SKM-1 treated with dmso at 0.1 percent for 144 hours (cell line): Measurements from ENCODE around the gene ZMYND8.
"Not testable (repeated sequence)": the region's sequence is repeated elsewhere in the genome, so short reads cannot be mapped to it uniquely, and the experiment has no call there.

ENCODE experiments used
- DNase-seq: peaks from one replicate; lab custom pipeline; 2025; ENCODE audit not compliant: unreplicated experiment; lab: John Stamatoyannopoulos, UW

Gene ZMYND8

GRCh38 chr20:47210470-47210869 is 146.0 kb downstream of the ZMYND8 start:
- no peak for DNase-seq

DNA sequence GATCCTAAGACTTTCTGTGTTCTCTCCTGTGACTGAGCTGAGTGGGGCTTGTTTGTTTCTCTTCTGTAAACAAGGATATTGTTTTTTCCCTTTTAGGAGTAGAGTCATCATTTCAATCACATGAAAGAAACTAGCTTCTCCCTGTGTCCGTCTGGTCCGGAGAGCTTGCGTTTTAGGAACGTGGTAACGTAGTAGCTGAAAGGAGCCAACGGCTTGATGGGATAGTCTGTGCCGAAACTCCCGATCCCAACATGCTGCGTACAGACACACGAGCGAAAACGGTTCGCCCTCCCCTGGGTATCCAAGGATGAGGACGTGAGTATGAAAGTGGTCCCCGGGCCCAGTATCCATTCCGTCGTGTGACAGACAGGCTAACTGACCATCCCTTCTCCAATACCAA is 146.5 kb downstream of the ZMYND8 start:
- DNase-seq, result no peak

DNA sequence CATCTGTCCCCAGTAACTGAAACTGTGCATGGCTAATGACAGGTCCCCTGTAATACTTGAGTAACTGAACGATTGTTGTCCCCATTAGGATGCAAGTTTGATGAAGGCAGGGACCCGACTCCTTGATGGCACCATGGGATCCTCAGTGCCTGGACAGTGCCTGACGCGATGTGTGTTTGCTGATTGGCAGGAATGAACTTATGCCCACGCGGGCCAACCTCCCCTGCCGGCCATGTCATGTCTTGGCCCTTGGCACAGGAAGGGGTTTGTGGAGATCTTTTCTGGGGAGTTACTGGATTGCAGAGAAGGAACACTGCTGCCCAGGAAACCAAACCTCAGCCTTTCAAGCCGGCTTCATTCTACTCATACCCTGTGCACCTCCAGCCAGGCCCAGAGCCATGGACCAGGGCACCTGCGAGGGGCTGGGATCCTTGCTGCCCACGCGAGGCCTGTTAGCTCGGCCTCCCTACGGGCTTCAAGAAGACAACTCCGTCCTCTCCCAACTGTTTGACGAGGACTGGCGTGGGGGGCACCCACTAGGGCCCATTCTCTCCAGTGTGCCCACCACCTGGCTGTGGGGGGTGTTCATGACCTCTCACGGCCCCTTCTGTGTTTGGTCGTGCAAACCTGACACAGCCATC is 147.8 kb downstream of the ZMYND8 start:
- DNase-seq, result no peak

DNA sequence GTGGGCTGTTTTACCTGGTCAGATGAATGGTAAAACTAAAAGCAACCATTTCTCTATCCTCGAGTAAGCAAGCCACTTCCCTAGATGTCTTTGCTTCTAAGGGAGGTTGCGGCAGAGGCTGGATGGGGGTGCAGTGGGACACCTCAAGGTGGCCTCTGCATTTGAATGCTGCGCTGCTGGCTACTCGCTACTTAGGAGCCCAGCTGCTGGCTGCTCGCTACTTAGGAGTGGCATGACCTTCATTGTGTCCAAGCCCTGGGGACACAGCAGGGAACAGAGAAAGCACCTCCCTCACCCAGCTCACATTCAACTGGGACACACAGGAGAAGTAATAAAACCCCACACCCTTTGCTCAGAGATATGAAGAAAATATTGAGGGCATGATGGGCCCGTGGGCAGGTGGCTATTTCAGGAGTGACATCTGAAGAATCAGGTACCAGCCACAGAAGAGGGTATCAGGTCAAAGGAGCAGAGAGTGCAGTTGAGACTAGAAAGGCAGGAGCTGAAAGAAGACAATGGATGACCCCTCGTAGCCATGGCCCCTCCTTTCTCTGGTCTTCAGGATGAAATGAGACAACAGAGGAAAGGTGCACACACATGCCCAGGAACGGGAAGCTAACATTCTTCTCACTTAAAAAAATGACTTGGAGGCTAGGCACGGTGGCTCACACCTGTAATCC is 149.4 kb downstream of the ZMYND8 start:
- no peak for DNase-seq

DNA sequence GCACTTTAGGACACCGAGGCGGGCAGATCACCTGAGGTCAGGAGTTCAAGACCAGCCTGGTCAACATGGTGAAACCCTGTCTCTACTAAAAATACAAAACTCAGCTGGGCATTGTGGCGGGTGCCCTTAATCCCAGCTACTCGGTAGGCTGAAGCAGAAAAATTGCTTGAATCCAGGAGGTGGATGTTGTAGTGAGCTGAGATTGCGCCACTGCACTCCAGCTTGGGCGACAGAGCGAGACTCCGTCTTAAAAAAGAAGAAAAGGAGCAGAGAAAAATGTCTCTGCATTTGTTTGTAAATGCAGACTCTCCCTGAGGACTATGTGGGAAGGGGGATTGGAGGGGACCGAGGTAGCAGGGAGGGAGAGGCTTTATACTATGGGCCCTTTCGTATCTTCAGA is 149.9 kb downstream of the ZMYND8 start:
- DNase-seq, result not testable (repeated sequence)

DNA sequence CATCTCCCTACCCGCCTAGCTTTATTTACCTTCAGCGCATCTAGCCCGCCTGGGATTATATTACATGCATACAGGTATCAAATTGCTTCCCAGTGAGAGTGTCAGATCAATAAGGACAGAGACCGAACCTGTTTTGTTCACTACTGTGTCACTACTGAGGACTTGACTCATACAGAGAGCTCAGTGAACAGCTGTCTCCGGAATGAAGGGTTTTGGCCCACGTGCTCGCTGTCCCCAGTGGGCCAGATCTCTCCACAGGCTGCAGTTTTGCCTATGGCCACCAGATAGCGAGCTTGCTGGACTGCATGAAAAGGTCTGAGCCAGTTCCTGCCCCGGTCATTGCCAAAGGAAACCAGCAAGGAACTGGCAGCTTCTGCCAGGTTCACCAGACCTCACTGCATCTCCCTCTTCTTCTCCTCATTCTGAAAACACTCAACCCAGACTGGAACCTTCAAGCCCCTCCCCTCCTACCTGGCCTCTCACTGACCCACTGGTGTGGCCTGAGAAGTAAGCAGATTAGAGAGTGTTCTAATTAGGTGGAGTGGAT is 150.8 kb downstream of the ZMYND8 start:
- DNase-seq, result peak; percentile 49

DNA sequence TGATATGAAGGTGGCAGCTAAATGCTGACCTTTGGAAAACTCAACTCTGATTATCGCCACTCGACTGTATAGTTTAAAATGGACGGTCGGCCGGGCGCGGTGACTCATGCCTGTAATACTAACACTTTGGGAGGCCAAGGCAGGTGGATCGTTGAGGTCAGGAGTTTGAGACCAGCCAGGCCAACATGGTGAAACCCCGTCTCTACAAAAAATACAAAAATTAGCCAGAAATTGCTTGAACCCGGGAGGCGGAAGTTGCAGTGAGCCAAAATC is 151.7 kb downstream of the ZMYND8 start:
- DNase-seq, result not testable (repeated sequence)

- no peak for DNase-seq
Observed at GRCh38 chr20:47204008-47204849, 152.3 kb downstream of the ZMYND8 start.

DNA sequence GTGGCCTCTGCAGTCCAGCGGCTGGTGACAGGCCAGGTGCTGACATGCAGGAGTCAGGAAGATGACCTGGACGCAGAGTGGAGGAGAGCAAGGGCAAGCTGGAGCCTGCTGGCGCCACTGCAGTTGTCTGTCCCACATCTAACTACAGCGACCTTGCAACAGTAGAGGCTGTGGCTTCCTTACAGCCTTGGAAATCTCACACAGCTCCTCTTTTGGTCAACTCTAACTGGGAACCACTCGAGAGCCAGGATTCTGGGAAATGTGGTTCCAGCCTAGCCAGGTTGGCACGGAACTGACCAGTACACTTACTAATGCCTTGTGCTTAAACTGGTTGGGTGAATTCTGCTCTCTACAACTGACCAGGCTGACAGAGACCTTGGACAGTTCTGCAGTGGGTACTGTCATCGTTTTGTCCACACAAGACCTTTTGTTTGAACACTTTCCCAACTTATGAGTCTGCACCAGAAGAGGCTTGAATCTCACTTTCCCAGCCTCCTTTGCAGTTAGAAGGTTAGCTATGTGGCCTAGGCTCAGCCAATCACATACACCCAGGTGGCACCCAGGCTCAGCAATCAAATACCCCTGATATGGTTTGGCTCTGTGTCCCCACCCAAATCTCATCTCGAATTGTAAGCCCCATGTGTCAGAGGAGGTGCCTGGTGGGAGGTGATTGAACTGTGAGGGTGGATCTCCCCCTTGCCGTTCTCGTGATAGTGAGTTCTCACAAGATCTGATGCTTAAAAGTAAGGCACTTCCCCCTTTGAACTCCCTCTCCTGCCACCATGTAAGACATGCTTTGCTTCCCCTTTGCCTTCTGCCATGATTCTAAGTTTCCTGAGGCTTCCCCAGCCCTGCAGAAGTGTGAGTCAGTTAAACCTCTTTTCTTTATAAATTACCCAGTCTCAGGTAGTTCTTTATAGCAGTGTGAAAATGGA is 153.5 kb downstream of the ZMYND8 start:
- peak; percentile 1 for DNase-seq

DNA sequence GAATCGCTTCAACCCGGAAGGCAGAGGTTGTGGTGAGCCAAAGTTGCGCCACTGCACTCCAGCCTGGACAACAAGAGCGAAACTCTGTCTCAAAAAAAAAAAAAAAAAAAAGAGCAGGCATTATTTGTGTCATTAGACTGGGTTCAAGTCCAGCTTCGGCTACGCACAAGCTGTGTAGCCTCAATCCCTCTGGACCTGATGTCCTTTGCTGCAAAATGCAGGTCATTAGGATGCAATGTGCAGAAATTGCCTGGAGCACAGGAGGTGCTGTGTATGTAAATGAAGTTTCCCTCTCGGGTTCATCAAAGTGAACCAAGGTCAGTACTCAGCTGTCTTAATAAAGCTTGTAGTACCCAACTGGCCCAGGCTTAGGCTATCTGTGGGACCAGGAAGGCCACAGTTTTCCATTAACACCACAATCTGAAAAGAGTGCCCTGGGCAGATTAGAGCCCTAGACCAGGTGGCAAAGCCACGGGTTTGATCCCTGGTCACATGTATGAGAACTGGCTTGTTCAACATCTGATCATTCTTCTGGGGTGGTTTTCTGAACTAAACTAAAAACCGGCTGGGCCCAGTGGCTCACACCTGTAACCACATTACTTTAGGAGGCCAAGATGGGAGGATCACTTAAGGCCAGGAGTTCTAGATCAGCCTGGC is 155.3 kb downstream of the ZMYND8 start:
- no peak for DNase-seq

GRCh38 chr20:47198996-47199552 is 157.4 kb downstream of the ZMYND8 start:
- DNase-seq, result no peak

- DNase-seq, result no peak
Observed at GRCh38 chr20:47198254-47198671, 158.2 kb downstream of the ZMYND8 start.

DNA sequence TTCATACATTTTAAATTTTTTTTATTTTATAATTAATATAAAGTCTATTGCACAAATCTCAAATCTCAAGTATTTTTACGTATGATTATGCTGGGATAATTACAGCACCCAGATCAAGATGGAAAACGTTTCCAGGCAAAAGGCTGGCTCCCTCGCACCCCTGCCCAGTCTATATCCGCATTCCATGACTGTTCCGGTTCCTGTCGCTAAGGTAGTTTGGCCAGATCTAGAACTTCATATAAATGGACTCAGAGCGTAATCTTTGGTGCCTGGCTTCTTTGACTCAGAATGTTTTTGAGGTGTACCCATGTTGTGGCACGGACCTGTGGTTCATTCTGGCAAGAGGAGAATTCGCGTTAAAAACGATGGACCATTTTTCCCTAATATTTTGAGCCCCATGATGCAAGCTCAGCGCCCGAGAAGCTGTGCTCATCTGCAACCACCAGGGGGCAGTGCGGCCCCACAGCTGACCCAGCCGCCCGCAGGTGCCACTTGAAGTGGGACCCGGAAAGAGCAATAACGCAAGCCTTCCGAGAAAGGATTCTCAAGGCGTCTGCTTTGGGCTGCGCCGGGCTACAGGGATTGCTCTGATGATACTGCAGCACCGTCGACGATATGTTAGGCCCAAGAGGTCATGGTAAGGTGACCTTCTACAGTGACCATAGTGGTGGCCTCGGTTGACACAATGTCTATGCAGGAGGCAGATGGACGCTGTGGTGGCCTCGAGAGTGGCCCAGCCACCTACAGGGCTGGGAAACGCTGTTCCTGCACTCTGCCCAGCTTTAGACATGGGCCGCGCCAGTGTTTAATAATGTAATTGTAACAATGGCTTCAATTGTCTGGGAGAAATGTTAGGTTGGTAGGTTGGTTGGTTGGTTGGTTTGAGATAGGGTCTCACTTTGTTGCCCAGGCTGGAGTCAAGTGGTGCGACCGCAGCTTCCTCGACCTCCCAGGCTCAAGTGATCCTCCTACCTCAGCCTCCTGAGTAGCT is 160.1 kb downstream of the ZMYND8 start:
- DNase-seq, result peak; percentile 63

DNA sequence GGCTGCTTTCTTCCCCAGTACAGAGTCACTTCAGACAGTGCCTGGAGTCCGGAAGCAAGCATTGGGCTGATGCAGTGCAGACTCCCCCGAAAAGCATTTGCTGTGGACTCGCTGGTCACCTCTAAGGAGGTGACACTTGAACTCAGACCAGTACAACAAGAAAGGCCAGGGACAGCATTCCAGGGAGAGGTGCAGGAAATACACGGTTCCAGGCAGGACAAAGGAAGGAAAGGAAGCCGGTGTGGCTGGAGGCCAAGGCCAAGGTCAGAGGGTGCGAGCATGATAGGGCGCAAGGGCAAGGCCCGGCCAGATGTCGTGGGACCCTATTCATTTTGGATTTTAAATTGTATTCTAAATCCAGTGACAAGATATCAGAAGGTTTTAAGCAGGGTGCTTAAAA is 160.9 kb downstream of the ZMYND8 start:
- DNase-seq, result no peak

- DNase-seq, result no peak
Observed at GRCh38 chr20:47191956-47192355, 164.5 kb downstream of the ZMYND8 start.

DNA sequence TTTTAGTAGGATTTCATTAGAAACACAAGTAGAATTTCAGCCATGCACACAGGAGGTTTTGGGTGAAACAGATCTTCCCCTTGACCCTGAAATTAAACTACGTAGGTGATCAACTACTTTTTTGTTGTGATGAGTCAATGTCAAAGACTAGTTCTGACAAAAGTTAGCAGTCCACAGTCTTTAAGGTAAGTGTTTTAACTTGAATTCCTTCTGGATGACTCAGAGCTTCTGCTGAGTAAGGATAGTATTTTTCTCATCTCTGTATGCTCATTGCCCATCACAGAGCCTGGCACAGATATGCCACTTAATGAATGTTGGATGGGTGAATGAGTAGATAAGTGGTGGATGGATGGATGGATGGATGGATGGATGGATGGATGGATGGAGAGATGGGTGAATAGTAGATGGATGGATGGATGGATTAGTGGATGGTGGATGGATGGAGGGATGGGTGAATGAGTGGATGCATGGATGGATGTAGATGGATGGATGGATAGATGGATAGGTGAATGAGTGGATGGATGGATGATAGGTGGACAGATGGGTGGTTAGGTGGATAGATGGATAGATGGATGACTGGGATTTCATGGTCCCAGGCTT is 165.3 kb downstream of the ZMYND8 start:
- DNase-seq, result no peak

GRCh38 chr20:47189060-47189459 is 167.4 kb downstream of the ZMYND8 start:
- no peak for DNase-seq

GRCh38 chr20:47188540-47188939 is 168.0 kb downstream of the ZMYND8 start:
- DNase-seq, result no peak
